Measurements from ENCODE around the gene NEK4. TPM values are rescaled to one million over a fixed set of nuclear protein-coding genes. Genes with fewer than 3 reads are reported as not detected.

Gene NEK4
- polyA plus RNA-seq, 1 donor (not counting 4 experiments of a cell fraction or from before 2014, with no cell fraction given): 13.6 TPM

GRCh38 chr3:52787246-52787645, 16.5 kb upstream of the NEK4 start:
- Histone ChIP-seq H3K4me2 (ENCODE audit: control insufficient read depth, extremely low read depth, insufficient read depth, low read depth, low read length) (no peak overlapping the region), H3K27ac (ENCODE audit: control insufficient read depth, insufficient read depth, low read length) (no peak overlapping the region), H3K9me1 (ENCODE audit: control insufficient read depth, extremely low read depth, insufficient read depth, low read length) (no peaks in the 10 kb centered on the region), H2AFZ (ENCODE audit: control insufficient read depth, low read length) (no peak overlapping the region), H3K9ac (ENCODE audit: control insufficient read depth, extremely low read depth, insufficient read depth, low read length) (no peak overlapping the region), H3K79me2 (ENCODE audit: control insufficient read depth, insufficient read depth, low read length) (no peaks in the 10 kb centered on the region), H3K4me3 (ENCODE audit: control insufficient read depth in 2 of 3, extremely low read depth in 1 of 3, insufficient read depth in 2 of 3, low read depth in 1 of 3, low read length in 3 of 3) (no peak overlapping the region), H3K27me3 (ENCODE audit: control insufficient read depth, extremely low read depth, insufficient read depth, low read length) (peaks cover 17% of the 10 kb centered on the region), H4K20me1 (ENCODE audit: control insufficient read depth, extremely low read depth, insufficient read depth, low read length) (no peaks in the 10 kb centered on the region), H3K36me3 (ENCODE audit: control insufficient read depth in 2 of 2, extremely low read depth in 1 of 2, insufficient read depth in 2 of 2, low read length in 2 of 2) (no peaks in the 10 kb centered on the region), H3K9me3 (ENCODE audit: control insufficient read depth, low read depth, low read length) (no peaks in the 10 kb centered on the region), H3K4me1 (ENCODE audit: control insufficient read depth, extremely low read depth, insufficient read depth, low read length) (no peaks in the 10 kb centered on the region)
- FAIRE-seq (no peak), DNase-seq (ENCODE audit: low read depth, low spot score) (no peak)
- dilution Hi-C loops (cut with MboI; ENCODE audit: extremely low pct_ligation_motif_present, low sequenced_read_pairs): no loop called here
- TF ChIP-seq EZH2 (IDR thresholded peaks at IDR 0.05; ENCODE audit: low read length) (no peak), CTCF (optimal IDR thresholded peaks at IDR 0.05 in 1 of 3, IDR thresholded peaks at IDR 0.05 in 1 of 3, conservative IDR thresholded peaks at IDR 0.05 in 1 of 3; ENCODE audit: extremely low read depth in 1 of 3, insufficient read depth in 2 of 3, low read length in 3 of 3) (no peak)

- Histone ChIP-seq H3K4me2 (ENCODE audit: control insufficient read depth, extremely low read depth, insufficient read depth, low read depth, low read length) (no peak overlapping the region), H3K79me2 (ENCODE audit: control insufficient read depth, insufficient read depth, low read length) (no peaks in the 10 kb centered on the region), H3K4me1 (ENCODE audit: control insufficient read depth, extremely low read depth, insufficient read depth, low read length) (no peaks in the 10 kb centered on the region), H3K9me3 (ENCODE audit: control insufficient read depth, low read depth, low read length) (no peaks in the 10 kb centered on the region), H2AFZ (ENCODE audit: control insufficient read depth, low read length) (no peak overlapping the region), H3K27me3 (ENCODE audit: control insufficient read depth, extremely low read depth, insufficient read depth, low read length) (peaks cover 17% of the 10 kb centered on the region), H4K20me1 (ENCODE audit: control insufficient read depth, extremely low read depth, insufficient read depth, low read length) (no peaks in the 10 kb centered on the region), H3K27ac (ENCODE audit: control insufficient read depth, insufficient read depth, low read length) (no peak overlapping the region), H3K4me3 (ENCODE audit: control insufficient read depth in 2 of 3, extremely low read depth in 1 of 3, insufficient read depth in 2 of 3, low read depth in 1 of 3, low read length in 3 of 3) (no peak overlapping the region), H3K9ac (ENCODE audit: control insufficient read depth, extremely low read depth, insufficient read depth, low read length) (no peak overlapping the region), H3K9me1 (ENCODE audit: control insufficient read depth, extremely low read depth, insufficient read depth, low read length) (no peaks in the 10 kb centered on the region), H3K36me3 (ENCODE audit: control insufficient read depth in 2 of 2, extremely low read depth in 1 of 2, insufficient read depth in 2 of 2, low read length in 2 of 2) (no peaks in the 10 kb centered on the region)
- TF ChIP-seq EZH2 (IDR thresholded peaks at IDR 0.05; ENCODE audit: low read length): no peak
- TF ChIP-seq CTCF (optimal IDR thresholded peaks at IDR 0.05 in 1 of 3, IDR thresholded peaks at IDR 0.05 in 1 of 3, conservative IDR thresholded peaks at IDR 0.05 in 1 of 3; ENCODE audit: extremely low read depth in 1 of 3, insufficient read depth in 2 of 3, low read length in 3 of 3): no peak
- dilution Hi-C loops (cut with MboI; ENCODE audit: extremely low pct_ligation_motif_present, low sequenced_read_pairs): no loop called here
- FAIRE-seq: no peak
- no peak for DNase-seq (ENCODE audit: low read depth, low spot score)
These were observed 15.8 kb upstream of the NEK4 start for GRCh38 chr3:52786330-52787215.
